ENCODE measurements around the gene ABCA1.

- TF ChIP-seq CTCF (IDR thresholded peaks at IDR 0.05) (no peak), POLR2A (IDR thresholded peaks at IDR 0.05) (no peak)
Observed at GRCh38 chr9:104774831-104775573, 153.0 kb downstream of the ABCA1 start.
